ENCODE data around the gene GATD1.

- TF ChIP-seq CTCF (IDR thresholded peaks at IDR 0.05) = no peak
- TF ChIP-seq POLR2AphosphoS5 (IDR thresholded peaks at IDR 0.05) = no peak
- no peak for TF ChIP-seq EP300 (IDR thresholded peaks at IDR 0.05)
- TF ChIP-seq POLR2A (IDR thresholded peaks at IDR 0.05) = no peak
Measured at GRCh38 chr11:794766-795633, 17.7 kb upstream of the GATD1 start.
